Testis (tissue), 2 donors: ENCODE results near the gene TLN1.

Source experiments
- POLR2A ChIP-seq: fragments of 450-650 bp; IDR thresholded peaks from one replicate; pipeline ENCODE4 v1.6.1; 2017; ENCODE audit warnings: antibody characterized with exemption, mild to moderate bottlenecking, moderate library complexity
- TF ChIP-seq, protein P1 (sequence below), 3 experiments: fragments of 450-650 bp in 2 of 3; fragments of 200-600 bp in 1 of 3; sonication (generic) in 1 of 3; IDR thresholded peaks; one replicate each; pipeline ENCODE4 v1.5.1; 2016 to 2019; ENCODE audit warnings: antibody characterized with exemption in 3 of 3, mild to moderate bottlenecking in 2 of 3, moderate library complexity in 1 of 3

DNA sequence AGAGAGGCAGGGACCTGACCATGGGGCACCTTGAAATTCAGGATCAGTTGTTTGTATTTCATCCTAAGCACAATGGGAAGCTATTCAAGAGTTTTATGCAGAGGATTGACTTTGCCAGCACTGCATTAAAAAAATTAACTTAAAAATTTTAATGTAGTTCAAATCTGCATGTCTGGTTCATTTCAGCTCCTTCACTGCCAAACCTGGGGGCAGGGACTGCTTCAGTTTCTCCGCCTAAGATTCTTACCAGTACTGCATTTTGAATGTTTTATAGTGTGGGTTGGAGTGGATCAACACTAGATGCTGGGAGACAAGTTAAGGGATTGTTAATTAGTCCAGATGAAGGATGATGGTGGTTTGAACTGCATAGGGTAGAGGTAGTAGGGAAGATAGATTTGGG is 37.8 kb upstream of the TLN1 start:
- TF ChIP-seq, protein P1, sequence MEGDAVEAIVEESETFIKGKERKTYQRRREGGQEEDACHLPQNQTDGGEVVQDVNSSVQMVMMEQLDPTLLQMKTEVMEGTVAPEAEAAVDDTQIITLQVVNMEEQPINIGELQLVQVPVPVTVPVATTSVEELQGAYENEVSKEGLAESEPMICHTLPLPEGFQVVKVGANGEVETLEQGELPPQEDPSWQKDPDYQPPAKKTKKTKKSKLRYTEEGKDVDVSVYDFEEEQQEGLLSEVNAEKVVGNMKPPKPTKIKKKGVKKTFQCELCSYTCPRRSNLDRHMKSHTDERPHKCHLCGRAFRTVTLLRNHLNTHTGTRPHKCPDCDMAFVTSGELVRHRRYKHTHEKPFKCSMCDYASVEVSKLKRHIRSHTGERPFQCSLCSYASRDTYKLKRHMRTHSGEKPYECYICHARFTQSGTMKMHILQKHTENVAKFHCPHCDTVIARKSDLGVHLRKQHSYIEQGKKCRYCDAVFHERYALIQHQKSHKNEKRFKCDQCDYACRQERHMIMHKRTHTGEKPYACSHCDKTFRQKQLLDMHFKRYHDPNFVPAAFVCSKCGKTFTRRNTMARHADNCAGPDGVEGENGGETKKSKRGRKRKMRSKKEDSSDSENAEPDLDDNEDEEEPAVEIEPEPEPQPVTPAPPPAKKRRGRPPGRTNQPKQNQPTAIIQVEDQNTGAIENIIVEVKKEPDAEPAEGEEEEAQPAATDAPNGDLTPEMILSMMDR (IDR thresholded peaks at IDR 0.05) = no peak
- no peak for TF ChIP-seq POLR2A
